B cell (primary cell): ENCODE results near the gene MYCN.
"Not testable (repeated sequence)": the region's sequence is repeated elsewhere in the genome, so short reads cannot be mapped to it uniquely, and the experiment has no call there.

Experiments
- EZH2 ChIP-seq: IDR thresholded peaks from 2 replicates; pipeline ENCODE4 v1.6.1; 2012; ENCODE audit warnings: borderline replicate concordance, low read depth, mild to moderate bottlenecking, moderate library complexity, low read length; ENCODE audit not compliant: insufficient read depth, poor library complexity, severe bottlenecking
- TF ChIP-seq, protein P1 (sequence below): fragments of 200-600 bp; IDR thresholded peaks from one replicate; pipeline ENCODE4 v1.8.0; 2022; ENCODE audit warnings: antibody characterized with exemption, mild to moderate bottlenecking

DNA sequence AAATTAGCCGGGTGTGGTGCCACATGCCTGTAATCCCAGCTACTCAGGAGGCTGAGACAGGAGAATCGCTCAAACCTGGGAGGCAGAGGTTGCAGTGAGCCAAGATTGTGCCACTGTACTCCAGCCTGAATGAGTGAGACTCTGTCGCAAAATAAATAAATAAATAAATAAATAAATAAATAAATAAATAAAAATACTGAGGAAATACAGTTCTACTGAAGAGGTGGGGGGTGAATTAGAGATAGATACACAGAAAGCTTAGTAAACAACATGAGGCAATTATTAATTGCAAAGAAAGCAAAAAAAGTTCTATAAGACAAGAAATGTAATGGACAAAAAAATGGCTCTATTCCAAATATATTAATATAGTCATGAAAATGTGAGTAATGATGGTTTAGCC lies 29.1 kb upstream of the MYCN start:
- TF ChIP-seq, protein P1, sequence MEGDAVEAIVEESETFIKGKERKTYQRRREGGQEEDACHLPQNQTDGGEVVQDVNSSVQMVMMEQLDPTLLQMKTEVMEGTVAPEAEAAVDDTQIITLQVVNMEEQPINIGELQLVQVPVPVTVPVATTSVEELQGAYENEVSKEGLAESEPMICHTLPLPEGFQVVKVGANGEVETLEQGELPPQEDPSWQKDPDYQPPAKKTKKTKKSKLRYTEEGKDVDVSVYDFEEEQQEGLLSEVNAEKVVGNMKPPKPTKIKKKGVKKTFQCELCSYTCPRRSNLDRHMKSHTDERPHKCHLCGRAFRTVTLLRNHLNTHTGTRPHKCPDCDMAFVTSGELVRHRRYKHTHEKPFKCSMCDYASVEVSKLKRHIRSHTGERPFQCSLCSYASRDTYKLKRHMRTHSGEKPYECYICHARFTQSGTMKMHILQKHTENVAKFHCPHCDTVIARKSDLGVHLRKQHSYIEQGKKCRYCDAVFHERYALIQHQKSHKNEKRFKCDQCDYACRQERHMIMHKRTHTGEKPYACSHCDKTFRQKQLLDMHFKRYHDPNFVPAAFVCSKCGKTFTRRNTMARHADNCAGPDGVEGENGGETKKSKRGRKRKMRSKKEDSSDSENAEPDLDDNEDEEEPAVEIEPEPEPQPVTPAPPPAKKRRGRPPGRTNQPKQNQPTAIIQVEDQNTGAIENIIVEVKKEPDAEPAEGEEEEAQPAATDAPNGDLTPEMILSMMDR: not testable (repeated sequence)
- TF ChIP-seq EZH2: not testable (repeated sequence)
